H1 (cell line): ENCODE measurements around the gene RUFY3. TPM values are rescaled to one million over a fixed set of nuclear protein-coding genes. Genes with fewer than 3 reads are reported as not detected.

Experiments
- BACH1 ChIP-seq: IDR thresholded peaks from 2 replicates; pipeline ENCODE4 v1.6.1; 2012; ENCODE audit warnings: low read length, improper control_type of control experiment
- CBX5 ChIP-seq: fragments of 300-800, 300-1000 bp; sonication (generic); IDR thresholded peaks from 2 replicates; pipeline ENCODE4 v1.7.1; 2016; ENCODE audit warnings: antibody characterized with exemption, low read length, low read depth
- CHD7 ChIP-seq: fragments of 300-600 bp; sonication (generic); IDR thresholded peaks from 2 replicates; pipeline ENCODE4 v1.7.1; 2012; ENCODE audit warnings: low read length, moderate library complexity, mild to moderate bottlenecking, inconsistent platforms; ENCODE audit not compliant: insufficient replicate concordance
- E2F6 ChIP-seq: IDR thresholded peaks from 2 replicates; pipeline ENCODE4 v1.6.1; 2012; ENCODE audit warnings: inconsistent platforms
- FOSL1 ChIP-seq: IDR thresholded peaks from 2 replicates; pipeline ENCODE4 v1.6.1; 2011; ENCODE audit warnings: mild to moderate bottlenecking, low read depth, low read length, moderate library complexity; ENCODE audit not compliant: insufficient read depth
- HDAC2 ChIP-seq, 2 experiments: fragments of 300-600 bp in 1 of 2; sonication (generic) in 1 of 2; IDR thresholded peaks; 2 replicates each; pipeline ENCODE4 v1.6.1; 2011 to 2012; ENCODE audit warnings: low read depth in 2 of 2, low read length in 2 of 2, mild to moderate bottlenecking in 2 of 2, moderate library complexity in 2 of 2, borderline replicate concordance in 1 of 2, inconsistent platforms in 1 of 2
- NRF1 ChIP-seq: IDR thresholded peaks from 2 replicates; pipeline ENCODE4 v1.6.1; 2011; ENCODE audit warnings: mild to moderate bottlenecking, low read depth, low read length, improper control_type of control experiment
- RFX5 ChIP-seq: IDR thresholded peaks from 2 replicates; pipeline ENCODE4 v1.6.1; 2011; ENCODE audit warnings: low read depth, low read length, improper control_type of control experiment, borderline replicate concordance
- TAF1 ChIP-seq: IDR thresholded peaks from 2 replicates; pipeline ENCODE4 v1.6.1; 2011; ENCODE audit warnings: mild to moderate bottlenecking, low read depth, low read length
- polyA plus RNA-seq, 7 experiments: library from polyadenylated mRNA; depleted of rRNA in 3 of 7; stranded (reverse) in 5 of 7; unstranded in 2 of 7; fragments of >200 nt in 5 of 7; fragments of 200-250 nt in 2 of 7; gene quantifications; 1 replicate in 5 of 7; 2 replicates in 1 of 7; 4 replicates in 1 of 7; pipeline versions ENCODE4 v1.2.1 to v1.2.3, GENCODE V29; 2011 to 2013; ENCODE audit warnings: missing spikeins in 2 of 7, mixed read lengths in 2 of 7
- total RNA-seq: library from RNA; stranded (reverse); fragmentation: NEBNext Ultra II Directional; extraction: Animal tissue kit (Norgen Biotek cat#: 25700); gene quantifications from 2 replicates; pipeline ENCODE4 v1.2.1, GENCODE V29; 2021

RUFY3 gene
- total and polyA plus RNA-seq, 2 of the 8 experiments (the other 6 are each of a cell fraction or from before 2014, with no cell fraction given), result 7.8 to 33.1 TPM

GRCh38 chr4:70737006-70737405, 15.2 kb downstream of the RUFY3 start (continued):
- TF ChIP-seq CHD7 (no peak), TAF1 (no peak), FOSL1 (no peak), E2F6 (no peak), BACH1 (no peak), HDAC2 (IDR thresholded peaks at IDR 0.05; ENCODE audit: borderline replicate concordance in 1 of 2, low read depth in 2 of 2, low read length in 2 of 2) (no peak), RFX5 (no peak), CBX5 (no peak), NRF1 (no peak)
